ENCODE results near the gene MDGA2.

Gene MDGA2

GRCh38 chr14:47526591-47527244 is 148.7 kb downstream of the MDGA2 start:
- DNase-seq (ENCODE audit: insufficient read length) = no peak
- FAIRE-seq = no peak
- TF ChIP-seq POLR2A (IDR thresholded peaks at IDR 0.05; ENCODE audit: low read depth, low read length) = no peak
- no peak for TF ChIP-seq POLR2AphosphoS5 (IDR thresholded peaks at IDR 0.05; ENCODE audit: low read depth, low read length)
- no peak for TF ChIP-seq TAF1 (IDR thresholded peaks at IDR 0.05; ENCODE audit: borderline replicate concordance, low read depth, low read length)

- DNase-seq (ENCODE audit: insufficient read length) (no peak), FAIRE-seq (no peak)
- TF ChIP-seq POLR2AphosphoS5 (IDR thresholded peaks at IDR 0.05; ENCODE audit: low read depth, low read length) = no peak
- no peak for TF ChIP-seq POLR2A (IDR thresholded peaks at IDR 0.05; ENCODE audit: low read depth, low read length)
- no peak for TF ChIP-seq TAF1 (IDR thresholded peaks at IDR 0.05; ENCODE audit: borderline replicate concordance, low read depth, low read length)
These were observed 150.9 kb downstream of the MDGA2 start for GRCh38 chr14:47524524-47524923.

GRCh38 chr14:47520382-47520781 is 155.0 kb downstream of the MDGA2 start:
- no peak for DNase-seq (ENCODE audit: insufficient read length)
- no peak for FAIRE-seq
- TF ChIP-seq TAF1 (IDR thresholded peaks at IDR 0.05; ENCODE audit: borderline replicate concordance, low read depth, low read length) (no peak), POLR2AphosphoS5 (IDR thresholded peaks at IDR 0.05; ENCODE audit: low read depth, low read length) (no peak), POLR2A (IDR thresholded peaks at IDR 0.05; ENCODE audit: low read depth, low read length) (no peak)

- TF ChIP-seq TAF1 (IDR thresholded peaks at IDR 0.05; ENCODE audit: borderline replicate concordance, low read depth, low read length) = no peak
- TF ChIP-seq POLR2AphosphoS5 (IDR thresholded peaks at IDR 0.05; ENCODE audit: low read depth, low read length) = no peak
- no peak for TF ChIP-seq POLR2A (IDR thresholded peaks at IDR 0.05; ENCODE audit: low read depth, low read length)
- FAIRE-seq (no peak), DNase-seq (ENCODE audit: insufficient read length) (no peak)
These were observed 163.6 kb downstream of the MDGA2 start for GRCh38 chr14:47511829-47512228.

GRCh38 chr14:47509957-47510356 is 165.4 kb downstream of the MDGA2 start:
- FAIRE-seq (no peak), DNase-seq (ENCODE audit: insufficient read length) (no peak)
- TF ChIP-seq POLR2AphosphoS5 (IDR thresholded peaks at IDR 0.05; ENCODE audit: low read depth, low read length) (no peak), POLR2A (IDR thresholded peaks at IDR 0.05; ENCODE audit: low read depth, low read length) (no peak), TAF1 (IDR thresholded peaks at IDR 0.05; ENCODE audit: borderline replicate concordance, low read depth, low read length) (no peak)

- TF ChIP-seq POLR2AphosphoS5 (IDR thresholded peaks at IDR 0.05; ENCODE audit: low read depth, low read length) (no peak), POLR2A (IDR thresholded peaks at IDR 0.05; ENCODE audit: low read depth, low read length) (no peak), TAF1 (IDR thresholded peaks at IDR 0.05; ENCODE audit: borderline replicate concordance, low read depth, low read length) (no peak)
- FAIRE-seq (no peak), DNase-seq (ENCODE audit: insufficient read length) (no peak)
These were observed 167.5 kb downstream of the MDGA2 start for GRCh38 chr14:47507861-47508260.

- TF ChIP-seq POLR2AphosphoS5 (IDR thresholded peaks at IDR 0.05; ENCODE audit: low read depth, low read length) (no peak), POLR2A (IDR thresholded peaks at IDR 0.05; ENCODE audit: low read depth, low read length) (no peak), TAF1 (IDR thresholded peaks at IDR 0.05; ENCODE audit: borderline replicate concordance, low read depth, low read length) (no peak)
- DNase-seq (ENCODE audit: insufficient read length) = no peak
These were observed 175.0 kb downstream of the MDGA2 start for GRCh38 chr14:47500369-47500768.

GRCh38 chr14:47490766-47491165 is 184.6 kb downstream of the MDGA2 start:
- DNase-seq (ENCODE audit: insufficient read length) = no peak
- no peak for TF ChIP-seq POLR2A (IDR thresholded peaks at IDR 0.05; ENCODE audit: low read depth, low read length)
- no peak for TF ChIP-seq TAF1 (IDR thresholded peaks at IDR 0.05; ENCODE audit: borderline replicate concordance, low read depth, low read length)
- no peak for TF ChIP-seq POLR2AphosphoS5 (IDR thresholded peaks at IDR 0.05; ENCODE audit: low read depth, low read length)
- no peak for FAIRE-seq

More at GRCh38 chr14:47500369-47500768, 175.0 kb downstream of the MDGA2 start:
- FAIRE-seq = no peak

- no peak for FAIRE-seq
- TF ChIP-seq POLR2AphosphoS5 (IDR thresholded peaks at IDR 0.05; ENCODE audit: low read depth, low read length) (no peak), TAF1 (IDR thresholded peaks at IDR 0.05; ENCODE audit: borderline replicate concordance, low read depth, low read length) (no peak), POLR2A (IDR thresholded peaks at IDR 0.05; ENCODE audit: low read depth, low read length) (no peak)
- no peak for DNase-seq (ENCODE audit: insufficient read length)
These were observed 185.1 kb downstream of the MDGA2 start for GRCh38 chr14:47490353-47490752.

GRCh38 chr14:47485421-47485820 is 190.0 kb downstream of the MDGA2 start:
- TF ChIP-seq POLR2A (IDR thresholded peaks at IDR 0.05; ENCODE audit: low read depth, low read length) (no peak), POLR2AphosphoS5 (IDR thresholded peaks at IDR 0.05; ENCODE audit: low read depth, low read length) (no peak), TAF1 (IDR thresholded peaks at IDR 0.05; ENCODE audit: borderline replicate concordance, low read depth, low read length) (no peak)
- FAIRE-seq (no peak), DNase-seq (ENCODE audit: insufficient read length) (no peak)

GRCh38 chr14:47483449-47483848 is 192.0 kb downstream of the MDGA2 start:
- no peak for DNase-seq (ENCODE audit: insufficient read length)
- no peak for TF ChIP-seq POLR2A (IDR thresholded peaks at IDR 0.05; ENCODE audit: low read depth, low read length)
- TF ChIP-seq POLR2AphosphoS5 (IDR thresholded peaks at IDR 0.05; ENCODE audit: low read depth, low read length) = no peak
- no peak for TF ChIP-seq TAF1 (IDR thresholded peaks at IDR 0.05; ENCODE audit: borderline replicate concordance, low read depth, low read length)
- FAIRE-seq = no peak

GRCh38 chr14:47471075-47471474 is 204.3 kb downstream of the MDGA2 start:
- FAIRE-seq = no peak
- TF ChIP-seq TAF1 (IDR thresholded peaks at IDR 0.05; ENCODE audit: borderline replicate concordance, low read depth, low read length) = no peak
- TF ChIP-seq POLR2A (IDR thresholded peaks at IDR 0.05; ENCODE audit: low read depth, low read length) = no peak
- TF ChIP-seq POLR2AphosphoS5 (IDR thresholded peaks at IDR 0.05; ENCODE audit: low read depth, low read length) = no peak
- no peak for DNase-seq (ENCODE audit: insufficient read length)
